Breast epithelium (tissue), 4 donors: ENCODE measurements around the gene GPR162. TPM values are rescaled to one million over a fixed set of nuclear protein-coding genes. Genes with fewer than 3 reads are reported as not detected.

Source experiments
- DNase-seq, 2 donors: peaks; one replicate each; pipeline ENCODE4 v3.0.0-alpha.2; 2019; ENCODE audit warnings: low spot score in 2 of 2
- H3K27ac ChIP-seq, 2 donors: fragments of 200-600 bp; sonication (generic) in 1 of 2; one replicate each; pipeline ENCODE4 v1.5.1; 2016 to 2019; ENCODE audit warnings: mild to moderate bottlenecking in 1 of 2
- H3K27me3 ChIP-seq, 2 donors: fragments of 200-600 bp; sonication (generic) in 1 of 2; one replicate each; pipeline versions ENCODE4 v1.5.1 to v1.6.0; 2017 to 2019; ENCODE audit warnings: control low read depth in 1 of 2, mild to moderate bottlenecking in 1 of 2
- H3K36me3 ChIP-seq: fragments of 200-600 bp; one replicate; pipeline ENCODE4 v1.5.1; 2019
- H3K4me1 ChIP-seq, 2 donors: fragments of 200-600 bp; sonication (generic); one replicate each; pipeline ENCODE4 v1.5.1; 2016 to 2019; ENCODE audit warnings: control low read depth in 1 of 2
- H3K4me3 ChIP-seq, 3 donors: fragments of 200-600 bp; sonication (generic); 1 replicate in 2 of 3; 2 replicates in 1 of 3; pipeline ENCODE4 v1.5.1; 2016 to 2019; ENCODE audit warnings: mild to moderate bottlenecking in 3 of 3, moderate library complexity in 2 of 3
- H3K9me3 ChIP-seq, 2 donors: fragments of 200-600 bp; sonication (generic) in 1 of 2; one replicate each; pipeline ENCODE4 v1.5.1; 2016 to 2019; ENCODE audit warnings: control low read depth in 1 of 2
- POLR2A ChIP-seq: fragments of 450-650 bp; IDR thresholded peaks from one replicate; pipeline ENCODE4 v1.6.1; 2016; ENCODE audit warnings: antibody characterized with exemption, mild to moderate bottlenecking, moderate library complexity
- POLR2AphosphoS5 ChIP-seq, 3 donors: sonication (generic); formaldehyde crosslinking; IDR thresholded peaks; one replicate each; pipeline ENCODE4 v1.6.1; 2017; ENCODE audit warnings: antibody characterized with exemption in 3 of 3
- intact Hi-C: fragments of 100-400 bp; cut with DNase I; formaldehyde crosslinking; loops from one replicate; pipeline ENCODE4 v1.15.1; 2023; ENCODE audit warnings: low total_unique reads
- total RNA-seq, 3 donors: library from RNA; depleted of rRNA; stranded (reverse); fragments of >200 nt; gene quantifications; one replicate each; pipeline ENCODE4 v1.1.0, GENCODE V29; 2016
- TF ChIP-seq, protein P1 (sequence below), 3 donors: fragments of 450-650 bp; IDR thresholded peaks; one replicate each; pipeline ENCODE4 v1.5.1; 2016 to 2017; ENCODE audit warnings: antibody characterized with exemption in 3 of 3, mild to moderate bottlenecking in 3 of 3, moderate library complexity in 3 of 3

Gene GPR162
- total RNA-seq, 3 donors from 2014 or later = 2.6 to 4.2 (median 4.1) TPM

DNA sequence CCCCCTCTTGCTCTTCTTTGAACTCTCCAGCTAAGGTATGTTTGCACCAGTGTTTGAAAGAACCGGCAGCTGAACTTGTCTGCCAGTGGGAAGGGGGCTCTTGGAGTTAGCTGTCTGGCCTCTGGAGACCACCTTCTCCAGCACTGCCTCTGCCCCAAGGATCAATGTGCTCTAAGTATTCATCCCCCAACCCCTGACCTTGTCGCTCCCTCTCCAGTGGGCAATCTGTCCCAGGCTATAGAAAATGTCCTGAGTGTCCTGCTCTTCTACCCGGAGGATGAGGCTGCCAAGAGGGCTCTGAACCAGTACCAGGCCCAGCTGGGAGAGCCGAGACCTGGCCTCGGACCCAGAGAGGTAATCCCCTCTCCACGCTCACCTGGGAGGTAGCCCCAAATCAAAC lies 9.4 kb downstream of the GPR162 start:
- no peak overlapping the region for H3K4me3 ChIP-seq
- TF ChIP-seq POLR2A = no peak
- no peak for TF ChIP-seq POLR2AphosphoS5 (IDR thresholded peaks at IDR 0.05)
- TF ChIP-seq, protein P1, sequence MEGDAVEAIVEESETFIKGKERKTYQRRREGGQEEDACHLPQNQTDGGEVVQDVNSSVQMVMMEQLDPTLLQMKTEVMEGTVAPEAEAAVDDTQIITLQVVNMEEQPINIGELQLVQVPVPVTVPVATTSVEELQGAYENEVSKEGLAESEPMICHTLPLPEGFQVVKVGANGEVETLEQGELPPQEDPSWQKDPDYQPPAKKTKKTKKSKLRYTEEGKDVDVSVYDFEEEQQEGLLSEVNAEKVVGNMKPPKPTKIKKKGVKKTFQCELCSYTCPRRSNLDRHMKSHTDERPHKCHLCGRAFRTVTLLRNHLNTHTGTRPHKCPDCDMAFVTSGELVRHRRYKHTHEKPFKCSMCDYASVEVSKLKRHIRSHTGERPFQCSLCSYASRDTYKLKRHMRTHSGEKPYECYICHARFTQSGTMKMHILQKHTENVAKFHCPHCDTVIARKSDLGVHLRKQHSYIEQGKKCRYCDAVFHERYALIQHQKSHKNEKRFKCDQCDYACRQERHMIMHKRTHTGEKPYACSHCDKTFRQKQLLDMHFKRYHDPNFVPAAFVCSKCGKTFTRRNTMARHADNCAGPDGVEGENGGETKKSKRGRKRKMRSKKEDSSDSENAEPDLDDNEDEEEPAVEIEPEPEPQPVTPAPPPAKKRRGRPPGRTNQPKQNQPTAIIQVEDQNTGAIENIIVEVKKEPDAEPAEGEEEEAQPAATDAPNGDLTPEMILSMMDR (IDR thresholded peaks at IDR 0.05) = no peak
- no peaks in the 10 kb centered on the region for H3K36me3 ChIP-seq
- intact Hi-C loops = no loop called here
- DNase-seq = no peak
- no peak overlapping the region for H3K27ac ChIP-seq
- H3K27me3 ChIP-seq = no peaks in the 10 kb centered on the region
- no peaks in the 10 kb centered on the region for H3K9me3 ChIP-seq
- H3K4me1 ChIP-seq = peaks cover 0 to 10% of the 10 kb centered on the region in 2 donors

DNA sequence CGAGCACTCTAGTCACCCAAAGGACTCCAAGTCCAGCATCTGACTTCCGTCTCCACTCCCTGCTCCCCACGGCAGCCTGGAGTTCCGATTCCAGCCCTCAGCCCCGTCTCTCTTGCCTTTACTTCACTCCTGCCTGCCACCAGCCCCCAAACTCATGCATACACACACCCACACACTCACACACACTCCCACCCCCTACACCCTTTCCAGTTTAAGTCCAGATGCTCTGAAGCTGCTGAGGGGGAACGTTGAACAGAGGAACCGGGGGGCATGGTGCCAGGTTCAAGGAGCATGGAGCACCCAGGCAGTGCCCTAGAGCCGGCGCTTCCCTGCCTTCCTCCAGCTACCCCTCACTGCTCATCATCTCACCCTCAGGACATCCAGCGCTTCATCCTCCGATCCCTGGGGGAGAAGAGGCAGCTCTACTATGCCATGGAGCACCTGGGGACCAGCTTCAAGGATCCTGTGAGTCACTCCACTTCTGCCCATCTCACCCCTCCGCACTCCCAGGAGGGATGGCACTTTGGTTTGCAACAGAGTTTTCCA lies 9.9 kb downstream of the GPR162 start:
- Histone ChIP-seq H3K27ac (no peak overlapping the region), H3K27me3 (no peaks in the 10 kb centered on the region), H3K4me1 (peaks cover 0 to 10% of the 10 kb centered on the region in 2 donors), H3K36me3 (no peaks in the 10 kb centered on the region), H3K4me3 (no peak overlapping the region), H3K9me3 (no peaks in the 10 kb centered on the region)
- no peak for TF ChIP-seq POLR2A
- TF ChIP-seq, protein P1 (IDR thresholded peaks at IDR 0.05) = no peak
- intact Hi-C loops = no loop called here
- no peak for DNase-seq

DNA sequence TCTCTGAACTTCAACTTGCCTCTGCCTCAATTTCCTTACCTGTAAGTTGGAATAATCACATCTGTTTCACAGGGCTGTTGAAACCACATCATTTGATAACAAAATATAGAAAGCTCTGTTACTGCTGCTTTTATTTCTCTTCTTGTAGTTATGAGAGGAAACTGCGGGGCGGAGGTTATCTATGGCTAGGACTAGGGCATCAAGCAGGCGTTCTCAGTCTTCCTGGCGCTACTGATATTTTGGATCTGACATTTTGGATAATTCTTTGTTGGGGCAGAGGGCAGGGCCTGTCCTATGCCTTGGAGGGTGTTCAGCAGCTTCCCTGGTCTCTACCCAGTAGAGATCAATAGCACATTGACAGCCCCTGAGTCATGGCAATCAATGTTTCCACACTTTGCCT lies 10.5 kb downstream of the GPR162 start:
- intact Hi-C loops = no loop called here
- Histone ChIP-seq H3K27ac (no peak overlapping the region), H3K4me3 (no peak overlapping the region), H3K36me3 (no peaks in the 10 kb centered on the region), H3K27me3 (no peaks in the 10 kb centered on the region), H3K9me3 (no peaks in the 10 kb centered on the region), H3K4me1 (peaks cover 0 to 8% of the 10 kb centered on the region in 2 donors)
- TF ChIP-seq, protein P1 (IDR thresholded peaks at IDR 0.05) = no peak
- no peak for TF ChIP-seq POLR2AphosphoS5 (IDR thresholded peaks at IDR 0.05)
- no peak for TF ChIP-seq POLR2A
- no peak for DNase-seq

DNA sequence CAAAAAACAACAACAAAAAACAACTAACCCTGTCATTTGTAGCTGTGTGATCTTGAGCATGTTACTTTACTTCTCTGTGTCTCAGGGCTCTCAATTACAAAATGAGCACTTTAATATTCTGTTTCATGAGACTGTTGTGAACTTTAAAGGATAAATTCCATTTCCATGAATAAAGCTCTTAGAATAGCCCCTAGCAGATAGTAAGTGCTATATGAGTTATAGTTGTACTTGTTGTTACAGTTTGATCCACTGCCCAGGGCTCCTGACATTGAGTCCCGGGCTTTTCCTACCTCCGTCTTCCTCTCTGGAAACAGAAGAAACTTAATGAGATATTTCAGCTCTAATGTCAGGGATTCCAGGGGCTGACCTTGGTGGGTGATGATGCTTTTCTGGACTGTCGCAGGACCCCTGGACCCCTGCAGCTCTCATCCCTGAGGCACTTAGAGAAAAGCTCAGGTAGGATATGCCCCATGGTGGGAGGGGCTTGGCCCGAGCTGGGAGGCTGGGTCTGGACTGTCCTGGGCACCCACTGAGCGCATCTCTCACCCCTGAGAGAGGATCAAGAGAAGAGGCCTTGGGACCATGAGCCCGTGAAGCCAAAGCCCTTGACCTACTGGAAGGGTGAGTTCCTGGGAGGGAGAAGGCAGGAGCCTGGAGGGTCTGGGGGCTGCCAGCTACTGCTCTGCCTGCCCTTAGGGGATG lies 11.7 kb downstream of the GPR162 start:
- Histone ChIP-seq H3K4me1 (peaks cover 0 to 6% of the 10 kb centered on the region in 2 donors), H3K36me3 (no peaks in the 10 kb centered on the region), H3K27ac (no peak overlapping the region), H3K27me3 (no peaks in the 10 kb centered on the region), H3K9me3 (no peaks in the 10 kb centered on the region), H3K4me3 (no peak overlapping the region)
- TF ChIP-seq, protein P1 (IDR thresholded peaks at IDR 0.05) = no peak
- TF ChIP-seq POLR2AphosphoS5 (IDR thresholded peaks at IDR 0.05) (no peak), POLR2A (no peak)
- no peak for DNase-seq
- intact Hi-C loops = loop anchor here (1.0 kb wide), 1 partner anchor 83 kb away; no protein-coding TSS in a partner anchor

DNA sequence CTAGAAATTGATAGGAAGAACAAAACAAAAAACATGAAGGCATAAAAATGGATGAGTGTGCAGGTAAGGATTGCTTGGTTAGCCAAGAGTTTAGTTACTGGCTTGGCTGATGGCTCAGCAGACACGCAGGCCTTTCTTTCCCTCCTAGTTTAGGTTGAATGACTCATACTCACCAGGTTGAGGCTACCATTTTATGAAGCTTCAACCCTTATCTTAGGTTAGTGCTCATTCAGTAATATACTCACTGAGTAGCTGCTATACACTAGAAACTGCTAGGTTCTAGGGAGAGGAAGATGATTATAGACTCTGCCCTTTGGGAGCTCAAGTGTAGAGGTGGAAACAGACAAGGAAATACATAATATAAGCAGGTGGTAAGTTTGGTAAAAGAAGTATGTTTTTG lies 12.6 kb downstream of the GPR162 start:
- H3K27me3 ChIP-seq = no peaks in the 10 kb centered on the region
- DNase-seq = no peak
- H3K4me3 ChIP-seq = no peak overlapping the region
- H3K9me3 ChIP-seq = no peaks in the 10 kb centered on the region
- no peaks in the 10 kb centered on the region for H3K36me3 ChIP-seq
- TF ChIP-seq, protein P1 (IDR thresholded peaks at IDR 0.05) = no peak
- intact Hi-C loops = no loop called here
- H3K27ac ChIP-seq = no peak overlapping the region
- H3K4me1 ChIP-seq = peaks cover 0 to 6% of the 10 kb centered on the region in 2 donors
